ENCODE data around the gene ARFGAP1.

Gene ARFGAP1

GRCh38 chr20:63264519-63264918, 8.1 kb upstream of the ARFGAP1 start:
- TF ChIP-seq NFRKB (IDR thresholded peaks at IDR 0.05) = no peak
- TF ChIP-seq ARNT (IDR thresholded peaks at IDR 0.05) = no peak
- TF ChIP-seq LEF1 (IDR thresholded peaks at IDR 0.05; ENCODE audit: borderline replicate concordance) = no peak
- TF ChIP-seq HDGF (IDR thresholded peaks at IDR 0.05; ENCODE audit: borderline replicate concordance) = no peak
- TF ChIP-seq PKNOX1 (IDR thresholded peaks at IDR 0.05) = no peak
- no peak for TF ChIP-seq ELF4 (IDR thresholded peaks at IDR 0.05)
- TF ChIP-seq SUZ12 (IDR thresholded peaks at IDR 0.05) = no peak
- no peak for TF ChIP-seq TARDBP (IDR thresholded peaks at IDR 0.05)
- no peak for TF ChIP-seq SP1 (IDR thresholded peaks at IDR 0.05)
- no peak for TF ChIP-seq ZNF384 (IDR thresholded peaks at IDR 0.05)
- TF ChIP-seq FOXM1 (IDR thresholded peaks at IDR 0.05; ENCODE audit: borderline replicate concordance) = no peak
- no peak for TF ChIP-seq CTBP1 (IDR thresholded peaks at IDR 0.05; ENCODE audit: borderline replicate concordance)
- TF ChIP-seq FOXK2 (IDR thresholded peaks at IDR 0.05) = no peak
- TF ChIP-seq FOXA1 (IDR thresholded peaks at IDR 0.05) = no peak
- TF ChIP-seq L3MBTL2 (conservative IDR thresholded peaks at IDR 0.05) = no peak
- no peak for TF ChIP-seq BHLHE40 (IDR thresholded peaks at IDR 0.05; ENCODE audit: borderline replicate concordance)
- POLR2A ChIA-PET = no interaction called here
- CTCF ChIA-PET = no interaction called here
- DNase-seq (ENCODE audit: extremely low spot score) = no peak

GRCh38 chr20:63265891-63266515, 6.6 kb upstream of the ARFGAP1 start:
- POLR2A ChIA-PET = no interaction called here
- TF ChIP-seq ELF4 (IDR thresholded peaks at IDR 0.05) (no peak), BHLHE40 (IDR thresholded peaks at IDR 0.05; ENCODE audit: borderline replicate concordance) (no peak), CTBP1 (IDR thresholded peaks at IDR 0.05; ENCODE audit: borderline replicate concordance) (no peak), HDGF (IDR thresholded peaks at IDR 0.05; ENCODE audit: borderline replicate concordance) (no peak), FOXA1 (IDR thresholded peaks at IDR 0.05) (no peak), L3MBTL2 (conservative IDR thresholded peaks at IDR 0.05) (no peak), FOXK2 (IDR thresholded peaks at IDR 0.05) (no peak), LEF1 (IDR thresholded peaks at IDR 0.05; ENCODE audit: borderline replicate concordance) (no peak), ARNT (IDR thresholded peaks at IDR 0.05) (no peak), SUZ12 (IDR thresholded peaks at IDR 0.05) (no peak), TARDBP (IDR thresholded peaks at IDR 0.05) (no peak), NFRKB (IDR thresholded peaks at IDR 0.05) (no peak), FOXM1 (IDR thresholded peaks at IDR 0.05; ENCODE audit: borderline replicate concordance) (no peak)
- no peak for DNase-seq (ENCODE audit: extremely low spot score)
- CTCF ChIA-PET = no interaction called here

GRCh38 chr20:63267691-63268090, 4.9 kb upstream of the ARFGAP1 start:
- CTCF ChIA-PET = interaction anchor here (0.6 kb wide), 1 partner anchor 84 kb away, joined by 3 read pairs; no protein-coding TSS in a partner anchor
- TF ChIP-seq FOXM1 (IDR thresholded peaks at IDR 0.05; ENCODE audit: borderline replicate concordance) = no peak
- TF ChIP-seq TARDBP (IDR thresholded peaks at IDR 0.05) = no peak
- no peak for TF ChIP-seq FOXK2 (IDR thresholded peaks at IDR 0.05)
- TF ChIP-seq BHLHE40 (IDR thresholded peaks at IDR 0.05; ENCODE audit: borderline replicate concordance) = no peak
- no peak for TF ChIP-seq ARNT (IDR thresholded peaks at IDR 0.05)
- TF ChIP-seq ELF4 (IDR thresholded peaks at IDR 0.05) = no peak
- no peak for TF ChIP-seq L3MBTL2 (conservative IDR thresholded peaks at IDR 0.05)
- TF ChIP-seq HDGF (IDR thresholded peaks at IDR 0.05; ENCODE audit: borderline replicate concordance) = no peak
- no peak for TF ChIP-seq NFRKB (IDR thresholded peaks at IDR 0.05)
- no peak for TF ChIP-seq ZNF384 (IDR thresholded peaks at IDR 0.05)
- TF ChIP-seq FOXA1 (IDR thresholded peaks at IDR 0.05) = no peak
- TF ChIP-seq CTBP1 (IDR thresholded peaks at IDR 0.05; ENCODE audit: borderline replicate concordance) = no peak
- TF ChIP-seq PKNOX1 (IDR thresholded peaks at IDR 0.05) = no peak
- TF ChIP-seq LEF1 (IDR thresholded peaks at IDR 0.05; ENCODE audit: borderline replicate concordance) = no peak
- TF ChIP-seq SP1 (IDR thresholded peaks at IDR 0.05) = no peak
- no peak for TF ChIP-seq SUZ12 (IDR thresholded peaks at IDR 0.05)
- POLR2A ChIA-PET = no interaction called here
- no peak for DNase-seq (ENCODE audit: extremely low spot score)

- POLR2A ChIA-PET = no interaction called here
- TF ChIP-seq PKNOX1 (IDR thresholded peaks at IDR 0.05) (no peak), ZNF384 (IDR thresholded peaks at IDR 0.05) (no peak), ELF4 (IDR thresholded peaks at IDR 0.05) (no peak), NFRKB (IDR thresholded peaks at IDR 0.05) (no peak), BHLHE40 (IDR thresholded peaks at IDR 0.05; ENCODE audit: borderline replicate concordance) (no peak), FOXM1 (IDR thresholded peaks at IDR 0.05; ENCODE audit: borderline replicate concordance) (no peak), LEF1 (IDR thresholded peaks at IDR 0.05; ENCODE audit: borderline replicate concordance) (no peak), FOXA1 (IDR thresholded peaks at IDR 0.05) (no peak), L3MBTL2 (conservative IDR thresholded peaks at IDR 0.05) (no peak), ARNT (IDR thresholded peaks at IDR 0.05) (no peak), SUZ12 (IDR thresholded peaks at IDR 0.05) (no peak), HDGF (IDR thresholded peaks at IDR 0.05; ENCODE audit: borderline replicate concordance) (no peak), CTBP1 (IDR thresholded peaks at IDR 0.05; ENCODE audit: borderline replicate concordance) (no peak), TARDBP (IDR thresholded peaks at IDR 0.05) (no peak)
- no peak for DNase-seq (ENCODE audit: extremely low spot score)
- CTCF ChIA-PET = interaction anchor here (0.6 kb wide), 1 partner anchor 85 kb away, joined by 3 read pairs; no protein-coding TSS in a partner anchor
These were observed 4.4 kb upstream of the ARFGAP1 start for GRCh38 chr20:63268256-63268655.

- CTCF ChIA-PET = no interaction called here
- POLR2A ChIA-PET = no interaction called here
- no peak for DNase-seq (ENCODE audit: extremely low spot score)
- TF ChIP-seq PKNOX1 (IDR thresholded peaks at IDR 0.05) (no peak), ELF4 (IDR thresholded peaks at IDR 0.05) (no peak), CTBP1 (IDR thresholded peaks at IDR 0.05; ENCODE audit: borderline replicate concordance) (no peak), ARNT (IDR thresholded peaks at IDR 0.05) (no peak), FOXM1 (IDR thresholded peaks at IDR 0.05; ENCODE audit: borderline replicate concordance) (no peak), BHLHE40 (IDR thresholded peaks at IDR 0.05; ENCODE audit: borderline replicate concordance) (no peak), SUZ12 (IDR thresholded peaks at IDR 0.05) (no peak), HDGF (IDR thresholded peaks at IDR 0.05; ENCODE audit: borderline replicate concordance) (no peak), ZNF384 (IDR thresholded peaks at IDR 0.05) (no peak), NFRKB (IDR thresholded peaks at IDR 0.05) (no peak), FOXA1 (IDR thresholded peaks at IDR 0.05) (no peak)
These were observed 3.8 kb upstream of the ARFGAP1 start for GRCh38 chr20:63268671-63269439.
